SIG-M5 treated with dmso at 0.1 percent for 504 hours (cell line): Measurements from ENCODE around the gene IGSF23.
"Not testable (repeated sequence)": the region's sequence is repeated elsewhere in the genome, so short reads cannot be mapped to it uniquely, and the experiment has no call there.

Experiments used
- DNase-seq: peaks from one replicate; lab custom pipeline; 2025; ENCODE audit not compliant: unreplicated experiment; lab: John Stamatoyannopoulos, UW

Gene IGSF23

GRCh38 chr19:44611812-44612295, 1.5 kb upstream of the IGSF23 start:
- no peak for DNase-seq

- no peak for DNase-seq
These were observed 950 bp downstream of the IGSF23 start for GRCh38 chr19:44614313-44614712.

- no peak for DNase-seq
These were observed 2.5 kb downstream of the IGSF23 start for GRCh38 chr19:44615863-44616247.

- no peak for DNase-seq
These were observed 3.9 kb downstream of the IGSF23 start for GRCh38 chr19:44617110-44617880.

GRCh38 chr19:44618640-44619357, 5.4 kb downstream of the IGSF23 start:
- DNase-seq, result no peak

GRCh38 chr19:44620667-44621066, 7.3 kb downstream of the IGSF23 start:
- no peak for DNase-seq

GRCh38 chr19:44621367-44621766, 8.0 kb downstream of the IGSF23 start:
- no peak for DNase-seq

- no peak for DNase-seq
These were observed 9.7 kb downstream of the IGSF23 start for GRCh38 chr19:44623080-44623479.

GRCh38 chr19:44623626-44624025, 10.3 kb downstream of the IGSF23 start:
- DNase-seq, result no peak

GRCh38 chr19:44624840-44625354, 11.5 kb downstream of the IGSF23 start:
- no peak for DNase-seq

GRCh38 chr19:44625637-44626036, 12.3 kb downstream of the IGSF23 start:
- DNase-seq, result not testable (repeated sequence)

GRCh38 chr19:44626048-44626624, 12.8 kb downstream of the IGSF23 start:
- no peak for DNase-seq

GRCh38 chr19:44627631-44628030, 14.3 kb downstream of the IGSF23 start:
- no peak for DNase-seq

GRCh38 chr19:44628793-44629192, 15.4 kb downstream of the IGSF23 start:
- DNase-seq, result no peak

GRCh38 chr19:44631611-44632010, 18.2 kb downstream of the IGSF23 start:
- not testable (repeated sequence) for DNase-seq

GRCh38 chr19:44634058-44634457, 20.7 kb downstream of the IGSF23 start:
- DNase-seq, result not testable (repeated sequence)

GRCh38 chr19:44634785-44635184, 21.4 kb downstream of the IGSF23 start:
- no peak for DNase-seq

- DNase-seq, result peak; percentile 27
These were observed 22.4 kb downstream of the IGSF23 start for GRCh38 chr19:44635581-44636438.

GRCh38 chr19:44636439-44637389, 23.4 kb downstream of the IGSF23 start:
- DNase-seq, result no peak

- no peak for DNase-seq
These were observed 24.0 kb downstream of the IGSF23 start for GRCh38 chr19:44637390-44637764.
